Panc1 (cell line): ENCODE results near the gene SLC36A3.

Experiments
- CTCF ChIP-seq: fragments of 450-650 bp; IDR thresholded peaks from 2 replicates; pipeline ENCODE4 v1.5.1; 2017; ENCODE audit warnings: mild to moderate bottlenecking
- POLR2AphosphoS5 ChIP-seq: IDR thresholded peaks from 2 replicates; pipeline ENCODE4 v1.6.1; 2012; ENCODE audit warnings: mild to moderate bottlenecking, low read depth, low read length, moderate library complexity

- TF ChIP-seq CTCF = no peak
- TF ChIP-seq POLR2AphosphoS5 = no peak
Measured at GRCh38 chr5:151252762-151253604, 50.6 kb downstream of the SLC36A3 start, which contains the start of gene GM2A.
